Erythroblast (primary cell): ENCODE data around the gene LHFPL3.

Source experiments
- GATA1 ChIP-seq: IDR thresholded peaks from 2 replicates; pipeline ENCODE4 v1.6.1; 2011; ENCODE audit warnings: low read depth, mild to moderate bottlenecking, control low read depth, low read length, moderate library complexity
- POLR2A ChIP-seq: IDR thresholded peaks from 2 replicates; pipeline ENCODE4 v1.6.1; 2011; ENCODE audit warnings: mild to moderate bottlenecking, low read length

DNA sequence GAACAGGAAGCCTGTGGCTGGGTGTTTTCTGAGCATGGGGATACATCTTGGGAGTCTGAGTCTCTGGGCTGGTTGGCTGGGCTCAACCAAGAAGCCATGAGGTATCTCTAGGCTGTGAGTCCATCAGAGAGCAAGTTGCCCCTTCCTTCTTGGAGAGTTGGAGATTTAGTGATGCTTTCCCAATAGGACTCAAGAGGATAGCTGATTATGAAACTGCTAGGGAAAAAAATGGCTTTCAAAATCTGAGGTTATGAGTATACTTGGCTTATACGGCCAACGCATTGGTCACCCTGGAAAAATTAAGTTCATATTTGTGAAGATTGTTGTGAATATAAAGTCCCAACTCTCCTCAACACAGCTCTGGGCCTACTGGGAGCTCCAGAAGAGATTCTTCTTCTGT is 522.9 kb downstream of the LHFPL3 start:
- TF ChIP-seq POLR2A: no peak
- TF ChIP-seq GATA1: no peak
